Astrocyte (in vitro differentiated cells and primary cell): ENCODE results near the gene SRI.

Experiments used
- EZH2 ChIP-seq: IDR thresholded peaks from 2 replicates; pipeline ENCODE4 v1.6.1; 2012; ENCODE audit warnings: mild to moderate bottlenecking, low read length, inconsistent platforms; ENCODE audit not compliant: insufficient read depth
- TF ChIP-seq, protein P1 (sequence below): IDR thresholded peaks from 2 replicates; pipeline ENCODE4 v1.5.1; 2011; ENCODE audit warnings: low read depth, mild to moderate bottlenecking, inconsistent platforms, low read length, moderate library complexity; ENCODE audit not compliant: insufficient read depth

DNA sequence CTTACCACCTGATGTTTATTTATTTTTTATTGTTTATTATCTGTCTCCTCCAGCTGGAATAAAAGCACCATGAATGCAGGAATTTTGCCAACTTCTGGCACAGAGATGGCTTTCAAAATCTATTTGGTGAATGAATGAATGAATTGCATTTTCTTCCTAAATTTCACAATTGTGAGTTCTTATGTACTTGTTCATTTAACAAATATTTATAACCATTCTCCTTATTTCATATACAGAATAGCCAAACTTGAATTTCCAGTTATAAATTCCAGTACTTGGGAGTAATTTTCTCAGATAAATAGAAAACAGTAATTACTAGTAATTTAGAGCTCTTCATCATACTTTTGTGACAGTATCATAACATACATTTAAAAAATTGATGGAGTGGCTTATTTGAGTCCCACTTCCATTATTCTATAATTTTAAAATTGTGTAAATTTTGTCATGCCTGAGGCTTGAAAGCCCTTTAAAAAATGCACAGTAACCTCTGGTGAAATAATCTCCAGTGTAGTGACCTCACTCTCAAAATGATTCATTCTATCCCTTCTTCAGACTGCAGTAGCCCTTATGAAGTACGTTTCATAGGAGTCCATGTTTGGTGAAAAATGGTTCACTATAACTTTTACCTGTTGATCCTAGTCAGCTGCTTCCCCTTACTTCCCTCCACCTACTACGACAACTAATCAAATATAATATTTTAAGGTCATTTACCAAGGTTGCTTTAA lies 40.0 kb upstream of the SRI start:
- TF ChIP-seq, protein P1, sequence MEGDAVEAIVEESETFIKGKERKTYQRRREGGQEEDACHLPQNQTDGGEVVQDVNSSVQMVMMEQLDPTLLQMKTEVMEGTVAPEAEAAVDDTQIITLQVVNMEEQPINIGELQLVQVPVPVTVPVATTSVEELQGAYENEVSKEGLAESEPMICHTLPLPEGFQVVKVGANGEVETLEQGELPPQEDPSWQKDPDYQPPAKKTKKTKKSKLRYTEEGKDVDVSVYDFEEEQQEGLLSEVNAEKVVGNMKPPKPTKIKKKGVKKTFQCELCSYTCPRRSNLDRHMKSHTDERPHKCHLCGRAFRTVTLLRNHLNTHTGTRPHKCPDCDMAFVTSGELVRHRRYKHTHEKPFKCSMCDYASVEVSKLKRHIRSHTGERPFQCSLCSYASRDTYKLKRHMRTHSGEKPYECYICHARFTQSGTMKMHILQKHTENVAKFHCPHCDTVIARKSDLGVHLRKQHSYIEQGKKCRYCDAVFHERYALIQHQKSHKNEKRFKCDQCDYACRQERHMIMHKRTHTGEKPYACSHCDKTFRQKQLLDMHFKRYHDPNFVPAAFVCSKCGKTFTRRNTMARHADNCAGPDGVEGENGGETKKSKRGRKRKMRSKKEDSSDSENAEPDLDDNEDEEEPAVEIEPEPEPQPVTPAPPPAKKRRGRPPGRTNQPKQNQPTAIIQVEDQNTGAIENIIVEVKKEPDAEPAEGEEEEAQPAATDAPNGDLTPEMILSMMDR: no peak
- no peak for TF ChIP-seq EZH2
